Transverse colon (tissue), 3 donors: ENCODE measurements around the gene ZFAND4.

Experiments
- EP300 ChIP-seq: sonication (generic); formaldehyde crosslinking; IDR thresholded peaks from one replicate; pipeline ENCODE4 v1.6.1; 2017; ENCODE audit warnings: antibody characterized with exemption, low read depth
- TF ChIP-seq, protein P1 (sequence below), 5 experiments: fragments of 200-600 bp in 3 of 5; fragments of 450-650 bp in 2 of 5; sonication (generic) in 3 of 5; IDR thresholded peaks; 1 replicate in 2 of 5; 2 replicates in 3 of 5; pipeline ENCODE4 v1.5.1; 2016 to 2017; ENCODE audit warnings: antibody characterized with exemption in 5 of 5, inconsistent platforms in 3 of 5, mild to moderate bottlenecking in 2 of 5, moderate library complexity in 1 of 5

GRCh38 chr10:45640049-45640448, 32.5 kb downstream of the ZFAND4 start:
- TF ChIP-seq, protein P1, sequence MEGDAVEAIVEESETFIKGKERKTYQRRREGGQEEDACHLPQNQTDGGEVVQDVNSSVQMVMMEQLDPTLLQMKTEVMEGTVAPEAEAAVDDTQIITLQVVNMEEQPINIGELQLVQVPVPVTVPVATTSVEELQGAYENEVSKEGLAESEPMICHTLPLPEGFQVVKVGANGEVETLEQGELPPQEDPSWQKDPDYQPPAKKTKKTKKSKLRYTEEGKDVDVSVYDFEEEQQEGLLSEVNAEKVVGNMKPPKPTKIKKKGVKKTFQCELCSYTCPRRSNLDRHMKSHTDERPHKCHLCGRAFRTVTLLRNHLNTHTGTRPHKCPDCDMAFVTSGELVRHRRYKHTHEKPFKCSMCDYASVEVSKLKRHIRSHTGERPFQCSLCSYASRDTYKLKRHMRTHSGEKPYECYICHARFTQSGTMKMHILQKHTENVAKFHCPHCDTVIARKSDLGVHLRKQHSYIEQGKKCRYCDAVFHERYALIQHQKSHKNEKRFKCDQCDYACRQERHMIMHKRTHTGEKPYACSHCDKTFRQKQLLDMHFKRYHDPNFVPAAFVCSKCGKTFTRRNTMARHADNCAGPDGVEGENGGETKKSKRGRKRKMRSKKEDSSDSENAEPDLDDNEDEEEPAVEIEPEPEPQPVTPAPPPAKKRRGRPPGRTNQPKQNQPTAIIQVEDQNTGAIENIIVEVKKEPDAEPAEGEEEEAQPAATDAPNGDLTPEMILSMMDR (IDR thresholded peaks at IDR 0.05): no peak
- TF ChIP-seq EP300: no peak
